Measurements from ENCODE around the gene EXOC6B.

DNA sequence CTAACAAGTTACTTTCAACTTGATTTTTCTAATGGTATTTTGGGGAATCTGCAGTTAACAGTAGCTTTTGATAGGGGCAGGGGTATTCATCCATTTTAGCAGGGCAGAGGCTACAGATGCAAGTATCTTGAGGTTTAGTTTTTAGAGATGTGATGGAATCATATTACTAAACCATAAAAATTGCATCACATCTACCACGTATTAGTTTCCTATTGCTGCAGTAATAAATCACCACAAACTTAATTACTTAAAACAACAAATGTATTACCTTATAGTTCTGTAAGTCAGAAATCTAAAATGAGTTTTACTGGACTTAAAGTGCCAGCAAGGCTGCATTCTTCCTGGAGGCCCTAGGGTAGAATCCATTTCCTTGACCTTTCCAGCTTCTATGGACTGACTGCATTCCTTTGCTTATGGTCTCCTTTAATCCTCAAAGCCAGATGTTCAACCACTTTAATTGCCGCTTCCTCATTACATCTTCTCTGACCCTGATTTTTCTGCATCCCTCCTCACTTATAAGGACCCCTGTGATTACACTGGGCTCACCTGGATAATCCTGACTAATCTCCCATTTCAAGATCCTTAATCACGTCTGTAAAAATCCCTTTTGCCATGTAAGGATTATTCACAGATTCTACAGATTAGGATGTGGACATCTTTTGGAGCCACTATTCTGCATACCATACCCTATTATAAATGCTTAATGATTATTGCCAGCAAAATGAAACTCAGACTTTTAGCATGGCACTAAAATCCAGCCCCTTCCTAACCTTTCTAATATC lies 21.9 kb upstream of the EXOC6B start:
- no peak for TF ChIP-seq MAZ (IDR thresholded peaks at IDR 0.05; ENCODE audit: borderline replicate concordance, low read depth, low read length)
- TF ChIP-seq, protein P1, sequence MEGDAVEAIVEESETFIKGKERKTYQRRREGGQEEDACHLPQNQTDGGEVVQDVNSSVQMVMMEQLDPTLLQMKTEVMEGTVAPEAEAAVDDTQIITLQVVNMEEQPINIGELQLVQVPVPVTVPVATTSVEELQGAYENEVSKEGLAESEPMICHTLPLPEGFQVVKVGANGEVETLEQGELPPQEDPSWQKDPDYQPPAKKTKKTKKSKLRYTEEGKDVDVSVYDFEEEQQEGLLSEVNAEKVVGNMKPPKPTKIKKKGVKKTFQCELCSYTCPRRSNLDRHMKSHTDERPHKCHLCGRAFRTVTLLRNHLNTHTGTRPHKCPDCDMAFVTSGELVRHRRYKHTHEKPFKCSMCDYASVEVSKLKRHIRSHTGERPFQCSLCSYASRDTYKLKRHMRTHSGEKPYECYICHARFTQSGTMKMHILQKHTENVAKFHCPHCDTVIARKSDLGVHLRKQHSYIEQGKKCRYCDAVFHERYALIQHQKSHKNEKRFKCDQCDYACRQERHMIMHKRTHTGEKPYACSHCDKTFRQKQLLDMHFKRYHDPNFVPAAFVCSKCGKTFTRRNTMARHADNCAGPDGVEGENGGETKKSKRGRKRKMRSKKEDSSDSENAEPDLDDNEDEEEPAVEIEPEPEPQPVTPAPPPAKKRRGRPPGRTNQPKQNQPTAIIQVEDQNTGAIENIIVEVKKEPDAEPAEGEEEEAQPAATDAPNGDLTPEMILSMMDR (IDR thresholded peaks at IDR 0.05): no peak
- no peak for TF ChIP-seq EP300 (IDR thresholded peaks at IDR 0.05)
- TF ChIP-seq, protein P2, sequence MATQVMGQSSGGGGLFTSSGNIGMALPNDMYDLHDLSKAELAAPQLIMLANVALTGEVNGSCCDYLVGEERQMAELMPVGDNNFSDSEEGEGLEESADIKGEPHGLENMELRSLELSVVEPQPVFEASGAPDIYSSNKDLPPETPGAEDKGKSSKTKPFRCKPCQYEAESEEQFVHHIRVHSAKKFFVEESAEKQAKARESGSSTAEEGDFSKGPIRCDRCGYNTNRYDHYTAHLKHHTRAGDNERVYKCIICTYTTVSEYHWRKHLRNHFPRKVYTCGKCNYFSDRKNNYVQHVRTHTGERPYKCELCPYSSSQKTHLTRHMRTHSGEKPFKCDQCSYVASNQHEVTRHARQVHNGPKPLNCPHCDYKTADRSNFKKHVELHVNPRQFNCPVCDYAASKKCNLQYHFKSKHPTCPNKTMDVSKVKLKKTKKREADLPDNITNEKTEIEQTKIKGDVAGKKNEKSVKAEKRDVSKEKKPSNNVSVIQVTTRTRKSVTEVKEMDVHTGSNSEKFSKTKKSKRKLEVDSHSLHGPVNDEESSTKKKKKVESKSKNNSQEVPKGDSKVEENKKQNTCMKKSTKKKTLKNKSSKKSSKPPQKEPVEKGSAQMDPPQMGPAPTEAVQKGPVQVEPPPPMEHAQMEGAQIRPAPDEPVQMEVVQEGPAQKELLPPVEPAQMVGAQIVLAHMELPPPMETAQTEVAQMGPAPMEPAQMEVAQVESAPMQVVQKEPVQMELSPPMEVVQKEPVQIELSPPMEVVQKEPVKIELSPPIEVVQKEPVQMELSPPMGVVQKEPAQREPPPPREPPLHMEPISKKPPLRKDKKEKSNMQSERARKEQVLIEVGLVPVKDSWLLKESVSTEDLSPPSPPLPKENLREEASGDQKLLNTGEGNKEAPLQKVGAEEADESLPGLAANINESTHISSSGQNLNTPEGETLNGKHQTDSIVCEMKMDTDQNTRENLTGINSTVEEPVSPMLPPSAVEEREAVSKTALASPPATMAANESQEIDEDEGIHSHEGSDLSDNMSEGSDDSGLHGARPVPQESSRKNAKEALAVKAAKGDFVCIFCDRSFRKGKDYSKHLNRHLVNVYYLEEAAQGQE (IDR thresholded peaks at IDR 0.05): no peak
- TF ChIP-seq POLR2A (IDR thresholded peaks at IDR 0.05; ENCODE audit: low read length): no peak
- TF ChIP-seq, protein P3, sequence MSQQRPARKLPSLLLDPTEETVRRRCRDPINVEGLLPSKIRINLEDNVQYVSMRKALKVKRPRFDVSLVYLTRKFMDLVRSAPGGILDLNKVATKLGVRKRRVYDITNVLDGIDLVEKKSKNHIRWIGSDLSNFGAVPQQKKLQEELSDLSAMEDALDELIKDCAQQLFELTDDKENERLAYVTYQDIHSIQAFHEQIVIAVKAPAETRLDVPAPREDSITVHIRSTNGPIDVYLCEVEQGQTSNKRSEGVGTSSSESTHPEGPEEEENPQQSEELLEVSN (IDR thresholded peaks at IDR 0.05; ENCODE audit: borderline replicate concordance, low read depth): no peak
- no peak for TF ChIP-seq POLR2AphosphoS2 (conservative IDR thresholded peaks at IDR 0.05; ENCODE audit: low read length)
- no peak for TF ChIP-seq NPAS2 (CRISPR knock-in tag; IDR thresholded peaks at IDR 0.05; ENCODE audit: borderline replicate concordance)
- TF ChIP-seq, protein P4, sequence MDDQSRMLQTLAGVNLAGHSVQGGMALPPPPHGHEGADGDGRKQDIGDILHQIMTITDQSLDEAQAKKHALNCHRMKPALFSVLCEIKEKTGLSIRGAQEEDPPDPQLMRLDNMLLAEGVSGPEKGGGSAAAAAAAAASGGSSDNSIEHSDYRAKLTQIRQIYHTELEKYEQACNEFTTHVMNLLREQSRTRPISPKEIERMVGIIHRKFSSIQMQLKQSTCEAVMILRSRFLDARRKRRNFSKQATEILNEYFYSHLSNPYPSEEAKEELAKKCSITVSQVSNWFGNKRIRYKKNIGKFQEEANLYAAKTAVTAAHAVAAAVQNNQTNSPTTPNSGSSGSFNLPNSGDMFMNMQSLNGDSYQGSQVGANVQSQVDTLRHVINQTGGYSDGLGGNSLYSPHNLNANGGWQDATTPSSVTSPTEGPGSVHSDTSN (IDR thresholded peaks at IDR 0.05): no peak
